Bronchial epithelial cell (primary cell): ENCODE results near the gene FARP1. TPM values are rescaled to one million over a fixed set of nuclear protein-coding genes. Genes with fewer than 3 reads are reported as not detected.

ENCODE experiments used
- DNase-seq: peaks from one replicate; pipeline ENCODE4 v3.0.0-alpha.2; 2010; ENCODE audit warnings: low read depth
- FAIRE-seq: peaks from 2 replicates; lab custom pipeline; 2011; peaks lifted over from hg19 to GRCh38; lab: Jason Lieb, UNC
- H3K27me3 ChIP-seq: 2 replicates; pipeline ENCODE4 v1.5.1; 2011; ENCODE audit warnings: low read length; ENCODE audit not compliant: control insufficient read depth, insufficient read depth
- H3K36me3 ChIP-seq: 2 replicates; pipeline ENCODE4 v1.5.1; 2011; ENCODE audit warnings: low read length; ENCODE audit not compliant: control insufficient read depth, insufficient read depth
- H3K4me3 ChIP-seq: 2 replicates; pipeline ENCODE4 v1.5.1; 2011; ENCODE audit warnings: mild to moderate bottlenecking, low read depth, low read length, control low read depth
- total RNA-seq: library from RNA; depleted of rRNA; stranded (reverse); fragments of >200 nt; gene quantifications from 2 replicates; pipeline ENCODE4 v1.2.1, GENCODE V29; 2014
- TF ChIP-seq, protein P1 (sequence below): IDR thresholded peaks from 2 replicates; pipeline ENCODE4 v1.5.1; 2011; ENCODE audit warnings: mild to moderate bottlenecking, moderate library complexity, low read length, control low read depth, inconsistent platforms; ENCODE audit not compliant: insufficient read depth, severe bottlenecking

The FARP1 gene
- total RNA-seq, 1 donor from 2014 or later, result 11.1 TPM

DNA sequence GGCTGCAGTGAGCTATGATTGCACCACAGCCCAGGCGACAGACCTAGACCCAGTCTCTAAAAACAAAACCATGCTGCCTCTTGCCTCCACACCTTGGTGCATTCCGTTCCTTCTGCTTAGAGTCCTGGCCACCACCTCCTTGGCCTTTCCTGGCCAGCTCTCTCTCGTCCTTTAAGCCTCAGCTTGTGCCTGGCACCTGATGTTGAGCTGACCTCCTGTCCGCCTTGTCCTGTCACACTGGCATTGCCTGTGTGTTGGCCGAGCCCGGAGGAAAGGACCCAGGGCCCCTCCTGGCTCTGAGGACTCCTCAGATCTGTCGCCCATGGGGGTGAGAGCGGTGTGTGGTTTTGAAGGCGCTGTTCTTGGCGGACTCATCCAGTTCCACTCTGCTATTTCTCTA, 290.8 kb downstream of the FARP1 start:
- no peaks in the 10 kb centered on the region for H3K27me3 ChIP-seq
- FAIRE-seq, result no peak
- TF ChIP-seq, protein P1, sequence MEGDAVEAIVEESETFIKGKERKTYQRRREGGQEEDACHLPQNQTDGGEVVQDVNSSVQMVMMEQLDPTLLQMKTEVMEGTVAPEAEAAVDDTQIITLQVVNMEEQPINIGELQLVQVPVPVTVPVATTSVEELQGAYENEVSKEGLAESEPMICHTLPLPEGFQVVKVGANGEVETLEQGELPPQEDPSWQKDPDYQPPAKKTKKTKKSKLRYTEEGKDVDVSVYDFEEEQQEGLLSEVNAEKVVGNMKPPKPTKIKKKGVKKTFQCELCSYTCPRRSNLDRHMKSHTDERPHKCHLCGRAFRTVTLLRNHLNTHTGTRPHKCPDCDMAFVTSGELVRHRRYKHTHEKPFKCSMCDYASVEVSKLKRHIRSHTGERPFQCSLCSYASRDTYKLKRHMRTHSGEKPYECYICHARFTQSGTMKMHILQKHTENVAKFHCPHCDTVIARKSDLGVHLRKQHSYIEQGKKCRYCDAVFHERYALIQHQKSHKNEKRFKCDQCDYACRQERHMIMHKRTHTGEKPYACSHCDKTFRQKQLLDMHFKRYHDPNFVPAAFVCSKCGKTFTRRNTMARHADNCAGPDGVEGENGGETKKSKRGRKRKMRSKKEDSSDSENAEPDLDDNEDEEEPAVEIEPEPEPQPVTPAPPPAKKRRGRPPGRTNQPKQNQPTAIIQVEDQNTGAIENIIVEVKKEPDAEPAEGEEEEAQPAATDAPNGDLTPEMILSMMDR, result no peak
- no peak for DNase-seq
- H3K4me3 ChIP-seq, result no peak overlapping the region
- H3K36me3 ChIP-seq, result no peaks in the 10 kb centered on the region

DNA sequence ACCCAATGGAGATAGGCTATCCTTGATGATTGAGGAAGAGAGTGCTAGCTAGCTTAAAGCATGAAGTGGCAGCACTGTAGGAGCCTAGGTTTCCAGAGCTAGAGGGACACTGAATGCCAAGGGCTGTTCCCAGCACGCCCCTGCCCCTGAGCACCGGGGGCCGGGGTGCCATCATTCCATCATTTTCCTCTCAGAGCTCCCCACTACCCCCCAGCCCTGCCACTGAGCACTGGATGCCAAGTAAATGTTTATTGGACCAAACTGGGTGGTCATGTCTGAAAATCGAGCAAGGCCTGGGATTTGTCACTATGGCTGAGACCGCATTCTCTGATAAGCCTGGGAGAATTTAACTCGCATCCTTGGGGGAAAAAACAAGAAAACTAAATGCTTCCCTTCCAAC, 291.2 kb downstream of the FARP1 start:
- DNase-seq (no peak), FAIRE-seq (no peak)
- Histone ChIP-seq H3K4me3 (no peak overlapping the region), H3K27me3 (no peaks in the 10 kb centered on the region), H3K36me3 (no peaks in the 10 kb centered on the region)
- TF ChIP-seq, protein P1, result no peak

DNA sequence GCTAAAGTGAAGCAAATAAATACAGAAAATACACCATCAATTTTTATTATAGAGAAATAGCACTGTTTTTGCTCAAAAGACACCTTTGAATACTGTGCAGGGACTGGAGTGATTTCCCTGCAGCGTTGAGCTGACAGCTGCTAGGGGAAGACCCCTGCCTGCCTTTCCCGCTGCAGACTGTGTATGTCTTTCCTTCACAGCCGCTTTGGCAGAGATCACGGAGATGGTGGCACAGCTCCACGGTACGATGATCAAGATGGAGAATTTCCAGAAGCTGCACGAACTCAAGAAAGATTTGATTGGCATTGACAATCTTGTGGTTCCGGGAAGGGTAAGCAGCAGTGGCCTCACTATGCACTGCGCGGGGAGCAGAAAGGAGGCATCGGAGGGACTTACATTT, 292.5 kb downstream of the FARP1 start:
- TF ChIP-seq, protein P1, result no peak
- Histone ChIP-seq H3K27me3 (no peaks in the 10 kb centered on the region), H3K36me3 (no peaks in the 10 kb centered on the region), H3K4me3 (no peak overlapping the region)
- no peak for DNase-seq
- FAIRE-seq, result no peak

DNA sequence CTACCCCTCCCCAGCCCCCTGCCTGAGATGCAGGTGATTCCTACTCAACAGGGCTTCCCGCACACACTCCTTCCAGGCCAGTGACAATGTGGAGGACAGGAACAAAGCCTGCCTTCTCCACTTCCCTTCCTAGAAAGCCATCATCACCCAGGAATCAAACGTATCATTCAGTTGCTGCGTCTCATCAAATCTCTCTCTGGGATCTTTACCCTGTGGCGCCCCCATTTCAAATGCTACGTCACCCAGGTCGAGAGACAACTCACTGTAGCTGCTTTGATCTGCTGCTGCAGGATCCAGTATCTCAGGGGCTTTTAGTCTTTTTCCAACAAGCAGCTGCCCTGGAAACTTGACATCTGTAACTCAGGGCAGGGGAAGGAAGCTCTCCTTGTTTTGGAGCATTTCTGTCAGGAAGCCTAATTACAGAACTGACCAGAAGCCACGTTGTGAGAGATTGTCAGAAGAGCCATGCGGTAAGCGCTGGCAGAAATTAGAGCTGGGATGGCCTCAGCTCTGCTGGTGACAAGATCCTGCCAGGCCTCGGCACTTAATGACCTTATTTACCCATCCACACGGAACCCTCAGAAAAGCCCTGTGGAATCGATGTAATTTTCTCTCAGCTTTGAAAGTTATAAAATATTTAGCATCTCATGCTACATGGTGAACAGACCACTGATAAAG, 293.5 kb downstream of the FARP1 start:
- no peak for FAIRE-seq

DNA sequence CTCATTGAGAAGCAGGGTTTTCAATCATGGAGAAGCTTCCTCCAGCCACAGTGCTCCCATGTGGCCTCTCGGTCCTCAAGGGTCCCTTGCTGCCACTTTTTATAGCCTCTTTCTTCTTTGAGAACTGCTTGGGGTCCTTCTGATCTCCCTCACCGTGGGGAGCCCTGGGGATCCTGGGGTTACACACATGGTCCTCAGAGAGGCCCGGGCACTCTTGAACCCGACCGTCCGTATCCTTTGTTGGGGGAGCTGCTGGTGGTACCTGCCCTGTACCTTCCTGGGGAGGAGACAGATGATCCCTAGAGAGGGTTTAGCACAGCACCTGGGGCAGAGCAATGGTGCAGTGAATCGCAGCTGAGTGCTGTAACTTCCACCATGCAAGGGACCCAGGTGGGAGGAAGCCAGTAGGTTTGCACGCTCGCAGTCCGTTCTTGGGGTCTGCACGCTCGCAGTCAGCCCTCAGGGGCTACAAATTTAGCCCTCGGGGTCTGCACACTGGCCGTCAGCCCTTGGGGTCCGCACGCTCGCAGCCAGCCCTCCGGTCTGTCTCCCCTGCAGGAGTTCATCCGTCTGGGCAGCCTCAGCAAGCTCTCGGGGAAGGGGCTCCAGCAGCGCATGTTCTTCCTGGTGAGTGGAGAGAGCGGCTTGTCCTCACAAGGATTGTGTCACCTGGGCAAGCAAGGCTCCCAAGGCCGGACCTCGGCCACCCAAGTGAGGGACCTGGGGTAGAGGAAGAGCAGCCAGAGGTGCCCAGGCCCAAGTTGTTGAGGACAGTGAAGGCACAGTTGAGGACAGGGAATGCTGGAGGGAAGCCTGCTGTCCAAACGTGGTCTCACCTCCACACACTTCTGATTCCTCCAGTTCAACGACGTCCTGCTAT, 295.6 kb downstream of the FARP1 start:
- TF ChIP-seq, protein P1, result no peak
- H3K36me3 ChIP-seq, result no peaks in the 10 kb centered on the region
- DNase-seq, result no peak
- no peaks in the 10 kb centered on the region for H3K27me3 ChIP-seq
- FAIRE-seq, result no peak
- no peak overlapping the region for H3K4me3 ChIP-seq

More for the DNA sequence above, 293.5 kb downstream of the FARP1 start:
- no peak overlapping the region for H3K4me3 ChIP-seq
- no peaks in the 10 kb centered on the region for H3K27me3 ChIP-seq
- no peak for DNase-seq
- TF ChIP-seq, protein P1, result no peak
- no peaks in the 10 kb centered on the region for H3K36me3 ChIP-seq
